Measurements from ENCODE around the gene NEMP1.

GRCh38 chr12:57091638-57092528 is 13.3 kb upstream of the NEMP1 start:
- TF ChIP-seq CTCF (conservative IDR thresholded peaks at IDR 0.05): no peak
- no peak for TF ChIP-seq EZH2 (IDR thresholded peaks at IDR 0.05; ENCODE audit: low read depth)

All from PC-9 (cell line).